WI38 (cell line): Measurements from ENCODE around the gene BTBD16.

Source experiments
- H3K4me3 ChIP-seq: 2 replicates; pipeline ENCODE4 v1.5.1; 2011; ENCODE audit warnings: low read depth, mild to moderate bottlenecking, control low read depth, low read length
- TF ChIP-seq, protein P1 (sequence below): IDR thresholded peaks from 2 replicates; pipeline ENCODE4 v1.5.1; 2012; ENCODE audit warnings: low read depth, mild to moderate bottlenecking, control low read depth, low read length

BTBD16 gene

DNA sequence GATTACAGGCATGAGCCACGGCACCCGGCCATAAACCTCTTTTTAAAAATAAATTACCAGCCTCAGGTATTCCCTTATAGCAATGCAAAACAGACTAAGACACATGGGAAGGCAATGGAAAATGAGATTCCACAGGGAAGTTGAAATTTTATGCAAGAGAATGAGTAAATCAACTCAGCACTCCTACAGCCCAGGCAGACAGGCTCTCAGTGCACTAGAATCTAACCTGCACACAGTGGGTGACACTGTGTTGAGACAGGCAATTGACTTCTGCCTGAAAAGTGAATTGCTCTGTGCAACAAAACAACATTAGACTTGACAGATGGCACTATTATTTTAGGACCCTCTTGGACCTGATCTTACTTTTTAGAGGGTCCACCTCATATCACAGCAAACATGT, 83.3 kb downstream of the BTBD16 start:
- H3K4me3 ChIP-seq, result no peak overlapping the region

DNA sequence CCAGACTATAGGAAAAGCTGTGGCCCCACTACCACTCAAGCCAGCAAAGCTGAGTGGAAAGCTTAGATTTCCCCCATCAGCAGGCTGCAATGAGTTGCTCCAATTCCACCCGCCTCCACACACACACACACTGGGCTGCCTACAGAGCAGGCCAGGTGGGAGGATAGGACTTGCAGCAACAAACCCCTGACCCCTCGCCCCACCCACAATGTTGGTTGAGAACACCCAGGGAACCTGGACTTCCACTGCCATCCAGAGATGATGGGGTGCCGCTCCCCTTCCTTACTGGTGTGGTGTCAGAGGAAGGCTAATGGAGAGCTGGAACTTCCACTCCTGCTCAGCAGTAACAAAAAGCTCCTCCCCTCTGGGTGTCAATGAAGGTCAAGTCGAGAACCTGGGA, 86.6 kb downstream of the BTBD16 start:
- H3K4me3 ChIP-seq, result no peak overlapping the region
- TF ChIP-seq, protein P1, sequence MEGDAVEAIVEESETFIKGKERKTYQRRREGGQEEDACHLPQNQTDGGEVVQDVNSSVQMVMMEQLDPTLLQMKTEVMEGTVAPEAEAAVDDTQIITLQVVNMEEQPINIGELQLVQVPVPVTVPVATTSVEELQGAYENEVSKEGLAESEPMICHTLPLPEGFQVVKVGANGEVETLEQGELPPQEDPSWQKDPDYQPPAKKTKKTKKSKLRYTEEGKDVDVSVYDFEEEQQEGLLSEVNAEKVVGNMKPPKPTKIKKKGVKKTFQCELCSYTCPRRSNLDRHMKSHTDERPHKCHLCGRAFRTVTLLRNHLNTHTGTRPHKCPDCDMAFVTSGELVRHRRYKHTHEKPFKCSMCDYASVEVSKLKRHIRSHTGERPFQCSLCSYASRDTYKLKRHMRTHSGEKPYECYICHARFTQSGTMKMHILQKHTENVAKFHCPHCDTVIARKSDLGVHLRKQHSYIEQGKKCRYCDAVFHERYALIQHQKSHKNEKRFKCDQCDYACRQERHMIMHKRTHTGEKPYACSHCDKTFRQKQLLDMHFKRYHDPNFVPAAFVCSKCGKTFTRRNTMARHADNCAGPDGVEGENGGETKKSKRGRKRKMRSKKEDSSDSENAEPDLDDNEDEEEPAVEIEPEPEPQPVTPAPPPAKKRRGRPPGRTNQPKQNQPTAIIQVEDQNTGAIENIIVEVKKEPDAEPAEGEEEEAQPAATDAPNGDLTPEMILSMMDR, result no peak

More for the DNA sequence above, 83.3 kb downstream of the BTBD16 start:
- TF ChIP-seq, protein P1, result no peak

DNA sequence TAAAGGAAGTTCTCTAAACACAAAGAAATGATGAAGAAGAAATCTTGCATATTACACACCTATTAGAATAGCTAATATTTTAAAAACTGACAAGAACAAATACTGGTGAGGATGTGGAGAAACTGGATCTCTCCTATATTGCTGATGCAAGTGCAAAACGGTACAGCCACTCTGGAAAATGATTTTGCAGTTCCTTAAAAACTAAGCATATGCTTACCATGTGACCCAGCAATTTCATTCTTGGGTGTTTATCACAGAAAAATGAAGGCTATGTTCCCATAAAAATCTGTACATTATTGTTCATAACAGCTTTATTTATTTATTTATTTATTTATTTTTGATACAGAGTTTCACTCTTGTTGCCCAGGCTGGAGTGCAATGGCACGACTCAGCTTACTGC, 88.5 kb downstream of the BTBD16 start:
- TF ChIP-seq, protein P1, result no peak
- H3K4me3 ChIP-seq, result no peak overlapping the region

DNA sequence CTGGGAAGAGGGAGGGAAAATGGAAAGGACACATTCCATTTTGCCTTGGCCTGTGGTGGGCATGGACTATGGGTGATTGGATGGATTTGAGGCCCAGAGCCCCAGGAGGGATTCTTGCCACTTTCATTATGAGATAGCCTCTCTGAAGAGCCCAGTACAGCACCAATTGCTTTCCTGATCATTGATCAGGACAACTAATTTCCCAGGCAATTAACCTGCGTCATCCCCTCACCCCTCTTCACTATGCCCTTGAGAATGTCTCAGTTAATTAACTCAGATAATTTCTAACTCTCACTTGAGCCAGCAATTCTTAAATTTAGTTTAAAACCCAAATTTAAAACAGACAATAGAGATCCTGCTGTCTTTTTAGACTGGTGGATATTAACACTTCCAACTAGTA, 90.0 kb downstream of the BTBD16 start:
- TF ChIP-seq, protein P1, result no peak
- H3K4me3 ChIP-seq, result no peak overlapping the region

DNA sequence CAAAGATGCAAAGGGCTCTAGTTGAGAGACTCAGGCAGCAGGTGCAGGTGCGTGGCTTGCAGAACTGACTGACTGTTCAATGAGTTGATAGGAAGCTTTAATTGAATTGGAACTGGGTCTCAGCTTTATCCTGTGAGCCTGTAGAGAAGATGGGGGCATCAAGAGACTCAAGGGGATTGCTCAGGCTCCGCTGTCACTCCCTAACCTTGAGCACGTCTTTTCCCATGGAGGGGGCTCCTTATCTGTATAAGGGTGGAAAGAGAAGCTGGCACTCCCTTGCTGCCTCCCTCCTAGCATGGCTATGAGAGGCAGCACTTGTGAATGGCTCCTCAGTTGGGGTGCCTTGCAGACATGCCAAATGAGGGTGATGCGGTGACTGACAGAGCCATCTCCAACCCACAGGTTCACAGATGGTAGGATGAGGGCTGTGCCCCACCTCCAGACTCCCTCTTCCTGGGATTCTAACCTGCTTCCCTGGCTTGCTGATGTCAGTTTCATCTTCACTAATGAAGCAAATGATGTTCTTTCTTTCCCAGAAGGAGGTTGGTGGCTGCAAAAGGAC, 91.0 kb downstream of the BTBD16 start:
- no peak overlapping the region for H3K4me3 ChIP-seq
- TF ChIP-seq, protein P1, result no peak

DNA sequence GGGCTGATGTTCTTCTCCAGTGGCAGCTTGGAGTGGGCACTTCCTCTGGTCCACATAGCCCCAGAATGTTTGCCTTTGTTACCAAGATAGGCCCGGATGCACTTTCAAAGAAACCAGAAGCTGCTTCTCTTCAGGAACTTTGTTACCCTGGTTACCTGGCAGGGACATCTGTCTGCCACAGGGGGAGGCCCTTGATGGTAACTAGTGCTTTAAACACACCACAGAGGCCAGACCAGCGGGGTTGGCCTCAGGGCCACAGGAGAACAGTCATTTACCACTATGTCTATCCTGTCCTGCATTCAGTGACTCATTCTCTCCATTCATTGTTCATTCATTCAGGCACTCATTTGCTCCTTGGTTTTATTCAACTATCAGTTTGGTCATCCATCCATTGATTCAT, 91.5 kb downstream of the BTBD16 start:
- no peak overlapping the region for H3K4me3 ChIP-seq
- TF ChIP-seq, protein P1, result no peak

DNA sequence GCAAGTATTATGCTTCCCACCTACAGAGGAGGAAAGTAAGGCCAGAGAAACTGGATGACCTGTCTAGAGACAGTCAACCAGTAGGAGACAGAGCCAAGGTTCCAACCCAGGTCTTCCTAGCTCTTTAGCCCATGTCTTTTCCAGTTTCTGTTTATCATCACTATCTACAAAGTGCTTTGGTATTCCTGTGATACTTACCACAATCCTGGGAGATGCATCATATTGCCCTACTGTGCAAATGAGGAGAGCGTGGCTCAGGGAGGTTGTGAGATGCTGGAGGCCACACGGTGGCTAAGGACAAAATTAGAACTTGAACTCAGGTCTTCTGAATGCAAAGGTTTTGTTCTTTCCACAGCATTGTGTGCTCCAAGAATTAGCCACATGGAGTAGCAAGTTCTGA, 92.2 kb downstream of the BTBD16 start:
- TF ChIP-seq, protein P1, result no peak
- H3K4me3 ChIP-seq, result no peak overlapping the region
